Aorta (tissue), 5 donors: Measurements from ENCODE around the gene CGNL1. TPM values are rescaled to one million over a fixed set of nuclear protein-coding genes. Genes with fewer than 3 reads are reported as not detected.

Experiments
- ATAC-seq: fragments of 200-7000 bp; cut with Tn5 transposase; one replicate; pipeline ENCODE4 v1.9.1; 2022; ENCODE audit warnings: moderate library complexity; ENCODE audit not compliant: low FRiP score
- DNase-seq, 2 donors: peaks; one replicate each; pipeline ENCODE4 v3.0.0-alpha.2; 2020
- H3K27ac ChIP-seq, 2 donors: one replicate each; pipeline ENCODE4 v1.5.1; 2013; ENCODE audit warnings: low read length in 2 of 2, mild to moderate bottlenecking in 2 of 2, moderate library complexity in 2 of 2, control low read depth in 1 of 2, inconsistent platforms in 1 of 2, low read depth in 1 of 2
- H3K27me3 ChIP-seq, 2 donors: one replicate each; pipeline ENCODE4 v1.6.1; 2013; ENCODE audit warnings: control low read depth in 1 of 2, low read length in 1 of 2, mild to moderate bottlenecking in 1 of 2, moderate library complexity in 1 of 2; ENCODE audit not compliant: insufficient read depth in 2 of 2, control insufficient read depth in 1 of 2
- H3K36me3 ChIP-seq, 2 donors: one replicate each; pipeline ENCODE4 v1.6.1; 2013; ENCODE audit warnings: control low read depth in 1 of 2, low read length in 1 of 2, mild to moderate bottlenecking in 1 of 2; ENCODE audit not compliant: insufficient read depth in 2 of 2, control insufficient read depth in 1 of 2
- H3K4me1 ChIP-seq, 2 donors: one replicate each; pipeline ENCODE4 v1.6.1; 2013; ENCODE audit warnings: low read length in 2 of 2, control low read depth in 1 of 2, mild to moderate bottlenecking in 1 of 2, moderate library complexity in 1 of 2; ENCODE audit not compliant: insufficient read depth in 2 of 2, control insufficient read depth in 1 of 2
- H3K4me3 ChIP-seq, 2 donors: one replicate each; pipeline ENCODE4 v1.5.1; 2013; ENCODE audit warnings: low read length in 2 of 2, control low read depth in 1 of 2, mild to moderate bottlenecking in 1 of 2
- H3K9me3 ChIP-seq: one replicate; pipeline ENCODE4 v1.6.1; 2013; ENCODE audit warnings: mild to moderate bottlenecking, low read length; ENCODE audit not compliant: control insufficient read depth
- WGBS, 2 donors: extraction: QIAGEN DNeasy Blood & Tissue Kit; methylation state at CpG; one replicate each; pipeline ENCODE4 v1.1.7; 2013; 5-methylcytosine and 5-hydroxymethylcytosine counted together
- intact Hi-C, 2 donors: fragments of 100-400 bp; cut with DNase I; formaldehyde crosslinking; loops; one replicate each; pipeline versions ENCODE4 v1.14.2 to v1.15.0; 2022
- polyA plus RNA-seq, 2 donors: library from polyadenylated mRNA; stranded (reverse); fragments of 200-250 nt; gene quantifications; one replicate each; pipeline ENCODE4 v1.2.3, GENCODE V29; 2013
- total RNA-seq, 2 donors: library from RNA; stranded (reverse); fragmentation: NEBNext Ultra II Directional; extraction: Animal tissue kit (Norgen Biotek cat#: 25700); gene quantifications; one replicate each; pipeline ENCODE4 v1.2.1, GENCODE V29; 2021
- donor health status: healthy with polysubstance abuse.
- donor health status: Bipolar disorder and iron deficiency.
- donor health status: DM: no; HTN: no; CAD: no.
- donor health status: DM: no; HTN: no; CAD: no.
- donor health status: DM: yes; HTN: yes; CAD: no.

Gene CGNL1
- total and polyA plus RNA-seq, 4 donors: 4.1 to 46.3 (median 12.4) TPM

GRCh38 chr15:57566834-57567233 lies 190.5 kb downstream of the CGNL1 start:
- DNase-seq: no peak
- Histone ChIP-seq H3K27ac (no peak overlapping the region), H3K4me1 (no peaks in the 10 kb centered on the region), H3K36me3 (no peaks in the 10 kb centered on the region), H3K27me3 (no peaks in the 10 kb centered on the region), H3K9me3 (no peaks in the 10 kb centered on the region), H3K4me3 (no peak overlapping the region)
- WGBS, 2 donors: 3 to 7% methylated on average over 4 of the region's 4 CpGs
- ATAC-seq: no peak
- intact Hi-C loops: loop anchor here in 1 of 2 donors (10.0 kb wide), 1 partner anchor 498 kb away; the partner anchor contains the start of gene ALDH1A2

GRCh38 chr15:57567891-57568290 lies 191.6 kb downstream of the CGNL1 start:
- Histone ChIP-seq H3K4me1 (no peaks in the 10 kb centered on the region), H3K9me3 (no peaks in the 10 kb centered on the region), H3K4me3 (no peak overlapping the region), H3K27me3 (no peaks in the 10 kb centered on the region), H3K27ac (no peak overlapping the region), H3K36me3 (no peaks in the 10 kb centered on the region)
- intact Hi-C loops: loop anchor here in 1 of 2 donors (10.0 kb wide), 1 partner anchor 497 kb away; the partner anchor contains the start of gene ALDH1A2
- no peak for DNase-seq
- WGBS, 2 donors: 90 to 92% methylated on average over 3 of the region's 3 CpGs
- ATAC-seq: no peak

GRCh38 chr15:57568299-57568698 lies 192.0 kb downstream of the CGNL1 start:
- H3K36me3 ChIP-seq: no peaks in the 10 kb centered on the region
- H3K27me3 ChIP-seq: no peaks in the 10 kb centered on the region
- intact Hi-C loops: loop anchor here in 1 of 2 donors (10.0 kb wide), 1 partner anchor 497 kb away; the partner anchor contains the start of gene ALDH1A2
- WGBS, 2 donors: 89 to 91% methylated on average over 2 of the region's 2 CpGs
- no peaks in the 10 kb centered on the region for H3K9me3 ChIP-seq
- no peaks in the 10 kb centered on the region for H3K4me1 ChIP-seq
- no peak overlapping the region for H3K4me3 ChIP-seq
- ATAC-seq (no peak), DNase-seq (no peak)
- H3K27ac ChIP-seq: no peak overlapping the region

- Histone ChIP-seq H3K4me1 (no peaks in the 10 kb centered on the region), H3K4me3 (no peak overlapping the region), H3K27me3 (no peaks in the 10 kb centered on the region), H3K27ac (no peak overlapping the region), H3K9me3 (no peaks in the 10 kb centered on the region), H3K36me3 (no peaks in the 10 kb centered on the region)
- DNase-seq: no peak
- 71% methylated on average over 2 of the region's 2 CpGs for WGBS, 2 donors
- intact Hi-C loops: no loop called here
- no peak for ATAC-seq
Measured at GRCh38 chr15:57570340-57570739, 194.0 kb downstream of the CGNL1 start.

GRCh38 chr15:57570994-57571393 lies 194.7 kb downstream of the CGNL1 start:
- no peak for DNase-seq
- no peak for ATAC-seq
- Histone ChIP-seq H3K27me3 (no peaks in the 10 kb centered on the region), H3K9me3 (no peaks in the 10 kb centered on the region), H3K36me3 (no peaks in the 10 kb centered on the region), H3K4me3 (no peak overlapping the region), H3K27ac (no peak overlapping the region), H3K4me1 (no peaks in the 10 kb centered on the region)
- 81 to 88% methylated on average over 3 of the region's 3 CpGs for WGBS, 2 donors
- intact Hi-C loops: no loop called here

GRCh38 chr15:57571725-57572124 lies 195.4 kb downstream of the CGNL1 start:
- ATAC-seq (no peak), DNase-seq (no peak)
- intact Hi-C loops: no loop called here
- no peaks in the 10 kb centered on the region for H3K9me3 ChIP-seq
- H3K27me3 ChIP-seq: no peaks in the 10 kb centered on the region
- H3K27ac ChIP-seq: no peak overlapping the region
- H3K4me1 ChIP-seq: no peaks in the 10 kb centered on the region
- no peaks in the 10 kb centered on the region for H3K36me3 ChIP-seq
- 90 to 95% methylated on average over 7 of the region's 7 CpGs for WGBS, 2 donors
- no peak overlapping the region for H3K4me3 ChIP-seq

GRCh38 chr15:57572468-57572867 lies 196.2 kb downstream of the CGNL1 start:
- no peak for DNase-seq
- no peak overlapping the region for H3K4me3 ChIP-seq
- no peaks in the 10 kb centered on the region for H3K27me3 ChIP-seq
- intact Hi-C loops: no loop called here
- 97 to 98% methylated on average over 3 of the region's 3 CpGs for WGBS, 2 donors
- no peaks in the 10 kb centered on the region for H3K4me1 ChIP-seq
- H3K36me3 ChIP-seq: no peaks in the 10 kb centered on the region
- ATAC-seq: no peak
- no peak overlapping the region for H3K27ac ChIP-seq
- no peaks in the 10 kb centered on the region for H3K9me3 ChIP-seq

- no peaks in the 10 kb centered on the region for H3K27me3 ChIP-seq
- 88 to 90% methylated on average over 4 of the region's 4 CpGs for WGBS, 2 donors
- no peak overlapping the region for H3K4me3 ChIP-seq
- H3K27ac ChIP-seq: no peak overlapping the region
- intact Hi-C loops: no loop called here
- H3K4me1 ChIP-seq: no peaks in the 10 kb centered on the region
- no peaks in the 10 kb centered on the region for H3K36me3 ChIP-seq
- no peak for DNase-seq
- H3K9me3 ChIP-seq: no peaks in the 10 kb centered on the region
- no peak for ATAC-seq
Measured at GRCh38 chr15:57573151-57573550, 196.8 kb downstream of the CGNL1 start.

- intact Hi-C loops: no loop called here
- no peaks in the 10 kb centered on the region for H3K27me3 ChIP-seq
- no peak for DNase-seq
- H3K4me1 ChIP-seq: no peaks in the 10 kb centered on the region
- H3K9me3 ChIP-seq: no peaks in the 10 kb centered on the region
- no peaks in the 10 kb centered on the region for H3K36me3 ChIP-seq
- H3K27ac ChIP-seq: no peak overlapping the region
- WGBS, 2 donors: 84% methylated on average over 5 of the region's 5 CpGs
- no peak for ATAC-seq
- no peak overlapping the region for H3K4me3 ChIP-seq
Measured at GRCh38 chr15:57575363-57575762, 199.1 kb downstream of the CGNL1 start.
